SJCRH30 (cell line): ENCODE measurements around the gene RBP7. TPM values are rescaled to one million over a fixed set of nuclear protein-coding genes. Genes with fewer than 3 reads are reported as not detected.

Experiments used
- total RNA-seq: library from RNA; depleted of rRNA; stranded (reverse); fragments of >200 nt; shearing (Covaris generic); gene quantifications from 2 replicates; pipeline ENCODE4 v1.2.3, GENCODE V29; 2014; rRNA removed

RBP7 gene
- total RNA-seq, 1 experiment from 2014 or later, result not detected

Other genes with a start within 250 kb of the RBP7 start
- 50.5 and 52.4 TPM in 2 replicates for gene CLSTN1, start 173.3 kb upstream of the RBP7 start, total RNA-seq
- gene CTNNBIP1, start 87.0 kb upstream of the RBP7 start, total RNA-seq, result 32.9 and 35.3 TPM in 2 replicates
- gene LZIC, start 53.8 kb upstream of the RBP7 start, total RNA-seq, result 68.0 and 69.4 TPM in 2 replicates
- gene NMNAT1, start 53.8 kb upstream of the RBP7 start, total RNA-seq, result 5.5 and 5.7 TPM in 2 replicates
- gene UBE4B, start 35.7 kb downstream of the RBP7 start, total RNA-seq, result 48.1 and 48.7 TPM in 2 replicates
- 47.7 and 54.8 TPM in 2 replicates for gene KIF1B, start 213.3 kb downstream of the RBP7 start, total RNA-seq